ENCODE measurements around the gene RPS15. TPM values are rescaled to one million over a fixed set of nuclear protein-coding genes. Genes with fewer than 3 reads are reported as not detected.

The RPS15 gene
- 1,000 to 10,000 TPM; 4,239 to 4,988 (median 4,337) TPM for total RNA-seq

DNA sequence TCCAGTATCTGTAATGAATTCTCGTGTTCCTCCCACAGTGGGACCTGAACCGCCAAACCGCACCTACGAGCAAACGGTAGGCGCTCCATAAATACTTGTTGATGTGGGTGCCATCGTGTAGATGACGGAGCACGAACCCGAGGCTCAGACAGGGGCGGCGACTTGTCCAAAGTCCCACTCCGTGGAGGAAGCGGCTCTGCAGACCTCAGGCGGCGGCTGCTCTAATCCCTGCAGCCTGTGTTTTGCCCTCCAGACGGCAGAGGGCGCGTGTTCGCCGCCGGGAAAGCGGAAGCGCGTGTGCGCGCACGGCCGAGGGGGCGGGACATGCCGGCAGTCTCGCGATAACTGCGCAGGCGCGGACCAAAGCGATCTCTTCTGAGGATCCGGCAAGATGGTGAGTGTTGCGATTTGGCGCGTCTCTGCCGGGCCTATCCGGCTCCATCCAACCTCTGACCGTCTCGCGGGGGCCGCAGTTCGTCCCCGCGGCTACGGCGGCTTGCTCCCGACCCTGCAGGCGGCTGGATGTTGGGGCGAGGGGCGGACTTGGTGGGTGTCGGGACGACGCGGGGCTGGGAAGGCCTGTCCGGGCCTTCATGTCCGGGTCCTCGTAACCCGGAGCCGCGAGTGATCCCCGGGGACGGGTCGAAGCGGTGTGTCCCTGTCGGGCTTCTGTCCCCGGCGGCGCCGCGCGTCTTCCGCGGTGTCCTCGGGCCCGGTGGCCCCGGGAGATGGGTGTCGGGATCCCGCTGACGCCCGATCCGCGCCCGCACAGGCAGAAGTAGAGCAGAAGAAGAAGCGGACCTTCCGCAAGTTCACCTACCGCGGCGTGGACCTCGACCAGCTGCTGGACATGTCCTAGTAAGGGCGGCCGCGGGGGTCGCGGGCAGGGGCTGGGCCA lies at the start of gene RPS15:
RPS15 (plus strand) TSS at position 362 of the 898 bp plus-strand sequence; CDS start at position 392, 30 bp downstream.
- Histone ChIP-seq H3K27ac (peak within 1 kb of the TSS; percentile 63 to 93 (median 88)), H3K4me1 (peaks cover 0 to 28% (median 18%) of the 10 kb centered on the region in 4 donors), H3K36me3 (peaks cover 13 to 69% (median 26%) of the 10 kb centered on the region in 3 donors), H3K27me3 (no peaks in the 10 kb centered on the region), H3K9me3 (no peaks in the 10 kb centered on the region), H3K4me3 (peak within 1 kb of the TSS; percentile 74 to 99 (median 91))
- WGBS, 2 donors, result 2% methylated on average over 38 to 48 of the region's 100 CpGs
- TF ChIP-seq EP300 (IDR thresholded peaks at IDR 0.05), result peak; percentile 88 to 99
- TF ChIP-seq POLR2A (IDR thresholded peaks at IDR 0.05), result peak; percentile 76 to 94
- TF ChIP-seq, protein P1, sequence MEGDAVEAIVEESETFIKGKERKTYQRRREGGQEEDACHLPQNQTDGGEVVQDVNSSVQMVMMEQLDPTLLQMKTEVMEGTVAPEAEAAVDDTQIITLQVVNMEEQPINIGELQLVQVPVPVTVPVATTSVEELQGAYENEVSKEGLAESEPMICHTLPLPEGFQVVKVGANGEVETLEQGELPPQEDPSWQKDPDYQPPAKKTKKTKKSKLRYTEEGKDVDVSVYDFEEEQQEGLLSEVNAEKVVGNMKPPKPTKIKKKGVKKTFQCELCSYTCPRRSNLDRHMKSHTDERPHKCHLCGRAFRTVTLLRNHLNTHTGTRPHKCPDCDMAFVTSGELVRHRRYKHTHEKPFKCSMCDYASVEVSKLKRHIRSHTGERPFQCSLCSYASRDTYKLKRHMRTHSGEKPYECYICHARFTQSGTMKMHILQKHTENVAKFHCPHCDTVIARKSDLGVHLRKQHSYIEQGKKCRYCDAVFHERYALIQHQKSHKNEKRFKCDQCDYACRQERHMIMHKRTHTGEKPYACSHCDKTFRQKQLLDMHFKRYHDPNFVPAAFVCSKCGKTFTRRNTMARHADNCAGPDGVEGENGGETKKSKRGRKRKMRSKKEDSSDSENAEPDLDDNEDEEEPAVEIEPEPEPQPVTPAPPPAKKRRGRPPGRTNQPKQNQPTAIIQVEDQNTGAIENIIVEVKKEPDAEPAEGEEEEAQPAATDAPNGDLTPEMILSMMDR (IDR thresholded peaks at IDR 0.05), result peak; percentile 96 to 98 (median 97)
- peak; percentile 87 to 89 for DNase-seq (ENCODE audit: low spot score in 2 of 2)

DNA sequence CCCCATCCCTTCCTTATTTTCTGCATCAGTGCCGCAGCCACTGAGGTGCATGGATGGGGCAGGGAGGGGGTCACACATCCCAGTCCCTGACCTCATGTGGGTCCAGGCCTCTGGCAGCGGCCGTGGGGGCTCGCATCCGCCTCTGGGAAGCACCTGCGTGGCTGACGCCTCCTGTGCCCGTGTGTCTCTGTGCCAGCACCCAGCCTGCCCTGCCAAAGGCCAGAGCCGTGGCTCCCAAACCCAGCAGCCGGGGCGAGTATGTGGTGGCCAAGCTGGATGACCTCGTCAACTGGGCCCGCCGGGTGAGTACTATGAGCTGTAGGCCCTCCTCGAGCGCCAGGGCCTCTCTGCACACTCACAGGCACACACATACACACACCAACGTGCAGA lies 49.6 kb upstream of the RPS15 start:
- no peaks in the 10 kb centered on the region for H3K9me3 ChIP-seq
- DNase-seq (ENCODE audit: low spot score in 2 of 2), result no peak
- TF ChIP-seq POLR2A (IDR thresholded peaks at IDR 0.05) (no peak), EP300 (IDR thresholded peaks at IDR 0.05) (no peak)
- TF ChIP-seq, protein P1 (IDR thresholded peaks at IDR 0.05), result no peak
- peaks cover 4 to 73% (median 20%) of the 10 kb centered on the region in 3 donors for H3K36me3 ChIP-seq
- no peak overlapping the region for H3K4me3 ChIP-seq
- peak overlapping the region in 1 of 4 donors; percentile 68 for H3K27ac ChIP-seq
- H3K27me3 ChIP-seq, result no peaks in the 10 kb centered on the region
- WGBS, 2 donors, result 90 to 93% methylated on average over 11 to 17 of the region's 17 CpGs
- peaks cover 0 to 35% (median 14%) of the 10 kb centered on the region in 4 donors for H3K4me1 ChIP-seq

DNA sequence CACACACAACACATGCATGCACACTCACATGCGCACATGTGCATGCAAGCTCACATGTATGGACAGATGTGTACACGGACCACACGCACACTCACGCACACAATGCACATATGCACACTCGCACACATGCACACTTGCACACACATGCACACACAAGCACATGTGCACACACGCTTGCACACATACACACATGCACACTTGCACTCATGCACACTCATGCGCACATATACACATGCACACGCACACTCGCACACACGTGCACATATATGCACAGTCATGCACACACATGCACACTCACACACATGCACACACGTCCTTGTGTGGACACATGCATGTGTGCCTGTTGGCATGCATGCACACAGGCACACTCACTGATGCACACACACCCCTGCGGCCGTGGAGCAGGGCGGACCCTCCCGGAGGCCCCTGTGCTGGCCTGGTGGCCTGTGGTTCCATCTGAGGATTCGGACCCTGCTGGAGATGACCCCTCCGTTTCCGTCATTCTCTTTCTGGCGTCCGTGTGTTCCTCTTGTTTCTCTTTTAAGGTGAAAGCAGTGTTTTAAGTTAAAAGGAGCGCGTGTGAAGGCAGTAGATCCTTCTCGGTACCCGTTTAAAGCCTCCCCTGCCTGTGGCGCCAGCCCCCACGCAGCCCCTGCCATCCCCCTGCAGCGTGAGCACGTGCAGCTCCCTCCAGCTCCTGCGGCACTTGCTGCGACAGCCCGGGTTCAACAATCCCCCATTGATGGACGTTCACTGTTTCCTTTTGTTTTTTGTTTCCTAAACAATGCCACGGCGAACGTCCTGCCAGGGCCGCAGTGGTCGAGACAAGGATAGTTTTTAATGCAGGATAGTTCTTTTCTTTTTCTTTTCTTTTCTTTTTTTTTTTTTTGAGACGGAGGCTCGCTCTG lies 48.9 kb upstream of the RPS15 start:
- H3K36me3 ChIP-seq, result peaks cover 4 to 79% (median 20%) of the 10 kb centered on the region in 3 donors
- WGBS, 2 donors, result 78 to 82% methylated on average over 38 of the region's 39 CpGs

DNA sequence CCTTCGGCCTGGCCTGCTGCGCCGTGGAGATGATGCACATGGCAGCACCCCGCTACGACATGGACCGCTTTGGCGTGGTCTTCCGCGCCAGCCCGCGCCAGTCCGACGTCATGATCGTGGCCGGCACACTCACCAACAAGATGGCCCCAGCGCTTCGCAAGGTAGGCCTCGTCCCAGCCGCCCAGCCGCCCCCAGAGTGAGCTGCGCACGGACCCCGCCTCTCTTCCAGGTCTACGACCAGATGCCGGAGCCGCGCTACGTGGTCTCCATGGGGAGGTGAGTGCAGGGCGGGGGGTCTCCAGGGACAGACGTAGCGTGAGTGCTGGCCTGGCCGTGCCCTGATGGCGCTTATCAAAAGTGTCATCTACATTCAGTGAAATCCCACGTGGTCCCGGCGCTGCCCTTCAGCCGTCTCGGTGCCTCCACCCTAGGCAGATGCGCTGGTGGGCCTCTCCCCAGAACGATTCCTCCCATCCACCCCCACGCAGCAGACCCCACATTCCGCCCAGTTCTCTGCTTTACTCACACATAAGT lies 47.2 kb upstream of the RPS15 start:
- TF ChIP-seq POLR2A (IDR thresholded peaks at IDR 0.05) (no peak), EP300 (IDR thresholded peaks at IDR 0.05) (no peak)
- TF ChIP-seq, protein P1 (IDR thresholded peaks at IDR 0.05), result no peak
- no peak for DNase-seq (ENCODE audit: low spot score in 2 of 2)
- peaks cover 0 to 28% (median 2%) of the 10 kb centered on the region in 4 donors for H3K4me1 ChIP-seq
- 93 to 94% methylated on average over 39 to 42 of the region's 42 CpGs for WGBS, 2 donors
- H3K36me3 ChIP-seq, result peaks cover 4 to 94% (median 20%) of the 10 kb centered on the region in 3 donors
- H3K27me3 ChIP-seq, result no peaks in the 10 kb centered on the region
- H3K27ac ChIP-seq, result no peak overlapping the region
- H3K4me3 ChIP-seq, result no peak overlapping the region
- H3K9me3 ChIP-seq, result no peaks in the 10 kb centered on the region

More for the DNA sequence above, 48.9 kb upstream of the RPS15 start:
- Histone ChIP-seq H3K9me3 (no peaks in the 10 kb centered on the region), H3K27ac (peak overlapping the region in 2 of 4 donors; percentile 4 to 38), H3K4me1 (peaks cover 0 to 33% (median 11%) of the 10 kb centered on the region in 4 donors), H3K4me3 (no peak overlapping the region), H3K27me3 (no peaks in the 10 kb centered on the region)
- DNase-seq (ENCODE audit: low spot score in 2 of 2), result no peak
- no peak for TF ChIP-seq POLR2A (IDR thresholded peaks at IDR 0.05)
- TF ChIP-seq EP300 (IDR thresholded peaks at IDR 0.05), result no peak
- TF ChIP-seq, protein P1 (IDR thresholded peaks at IDR 0.05), result no peak

Data from tibial nerve (tissue), 4 donors.